HG03432 (cell line): ENCODE results near the gene NACC2.

Source experiments
- ATAC-seq: cut with Tn5 transposase; IDR thresholded peaks from one replicate; pipeline ENCODE4 v1.9.1; 2021; ENCODE audit warnings: mild to moderate bottlenecking, moderate library complexity; ENCODE audit not compliant: unreplicated experiment

The NACC2 gene

GRCh38 chr9:136095070-136096058 is at the start of gene NACC2:
TSS of gene NACC2 (minus strand) at chr9:136095289. CDS start at chr9:136050521, 44,768 bp downstream.
- ATAC-seq: no peak

DNA sequence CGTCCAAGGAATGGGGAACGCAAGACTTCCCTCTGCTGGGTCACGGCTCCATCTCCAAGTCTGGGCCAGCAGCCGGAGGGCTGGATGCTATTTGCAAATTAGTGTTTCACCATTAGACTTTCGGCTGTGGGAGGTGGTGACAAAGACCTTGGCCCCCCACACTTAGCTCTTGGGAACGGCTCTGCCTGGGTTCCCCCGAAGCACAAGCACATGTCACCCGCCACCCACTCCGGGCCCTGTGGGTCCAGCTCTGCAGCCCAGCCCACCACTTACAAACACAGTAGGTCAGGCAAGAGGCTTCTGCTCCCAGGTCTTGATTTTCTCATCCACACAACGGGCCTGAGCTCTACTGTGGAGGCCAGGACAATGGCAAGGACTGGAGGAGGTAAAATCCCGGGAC is 49.4 kb upstream of the NACC2 start:
- ATAC-seq: no peak

DNA sequence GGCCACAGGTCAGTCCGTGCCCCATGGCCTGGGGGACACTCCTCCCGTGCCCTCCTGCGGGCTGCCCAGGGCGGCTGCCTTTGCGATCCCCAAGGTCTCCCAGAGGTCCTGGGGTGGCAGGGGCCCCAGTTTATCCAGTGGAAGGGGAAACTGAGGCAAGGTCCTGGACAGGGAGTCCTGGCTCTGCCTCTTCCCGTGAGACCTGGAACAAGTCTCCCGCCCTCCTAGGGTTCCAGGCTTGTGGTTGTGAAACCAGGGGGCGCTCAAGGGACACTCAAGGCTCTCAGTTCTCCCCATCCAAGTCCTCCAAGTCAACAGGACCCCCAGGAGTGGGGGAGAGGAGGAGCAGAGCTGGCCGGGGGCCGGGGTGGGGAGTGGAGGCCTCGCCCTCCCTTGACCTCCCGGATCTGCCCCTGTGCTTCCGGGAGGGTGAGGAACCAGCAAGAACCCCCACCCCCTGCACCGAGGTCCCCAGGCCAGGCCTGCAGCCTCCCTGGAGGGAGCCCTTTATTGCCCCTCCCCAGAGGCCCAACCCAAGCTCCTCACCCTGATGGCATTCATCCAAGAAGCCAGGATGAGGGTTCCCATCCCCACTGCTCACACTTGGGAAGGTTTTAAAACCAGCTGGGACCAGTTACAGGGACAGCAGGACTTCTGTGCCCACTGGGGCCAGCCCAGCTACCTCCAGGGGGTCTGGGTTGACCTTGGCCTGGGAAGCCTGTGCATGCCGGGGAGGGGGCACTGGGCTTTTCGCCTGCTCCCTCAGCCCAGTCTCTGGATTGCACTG is 48.3 kb upstream of the NACC2 start:
- ATAC-seq: no peak

DNA sequence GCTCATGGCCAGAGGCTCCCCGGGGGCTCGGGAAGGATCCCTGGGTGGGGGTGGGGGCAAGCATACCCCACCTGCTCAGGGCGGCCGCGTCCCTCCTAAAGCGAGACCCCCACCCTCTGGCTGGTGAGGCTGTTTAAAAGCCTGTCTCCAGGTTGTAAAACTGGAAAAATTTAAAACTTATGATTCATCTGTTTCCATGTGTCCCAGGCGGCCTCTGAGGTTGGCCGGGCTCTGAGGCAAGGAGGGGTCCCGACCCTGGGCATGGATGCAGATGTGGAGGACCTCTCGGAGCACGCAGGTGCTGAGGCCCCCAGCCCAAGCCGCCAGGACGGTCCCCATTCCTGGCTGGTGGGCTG is 47.7 kb upstream of the NACC2 start:
- ATAC-seq: no peak

GRCh38 chr9:136142414-136142796 is 47.3 kb upstream of the NACC2 start:
- no peak for ATAC-seq

DNA sequence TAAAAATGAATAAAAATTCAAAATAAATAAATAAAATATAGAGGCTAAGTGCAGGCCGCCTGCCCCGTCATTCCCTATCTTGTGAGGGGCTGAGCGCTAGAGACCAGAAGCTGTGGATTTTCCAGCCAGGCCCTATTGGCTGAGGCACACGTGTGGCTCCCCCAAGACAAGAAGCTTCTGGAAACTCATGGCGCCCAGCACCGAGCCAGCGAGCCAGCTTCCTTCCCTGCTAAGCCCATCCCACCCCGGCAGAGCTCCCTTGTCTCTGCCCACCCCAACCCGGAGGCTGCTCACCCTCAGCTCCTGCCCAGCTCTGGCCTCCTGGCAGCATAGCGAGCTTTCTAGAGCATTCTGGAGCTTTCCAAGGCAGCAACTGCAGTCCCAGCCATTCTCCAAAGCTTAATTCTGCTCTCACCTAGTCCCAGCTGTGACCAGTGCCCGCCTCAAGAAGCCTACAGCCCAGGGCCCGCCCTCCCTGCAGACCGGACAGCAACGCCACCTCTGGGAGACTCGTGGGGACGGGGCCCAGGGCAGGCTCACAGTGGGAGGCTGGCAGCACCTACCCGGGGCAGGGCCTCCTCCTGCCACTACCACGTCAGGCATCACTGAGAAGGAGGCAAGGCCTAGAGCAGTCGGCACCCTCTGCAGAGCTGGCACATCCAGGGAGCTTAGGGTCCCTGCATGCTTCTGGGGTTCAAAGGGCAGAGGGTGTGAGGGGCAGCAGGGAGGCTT is 46.8 kb upstream of the NACC2 start:
- ATAC-seq: no peak

DNA sequence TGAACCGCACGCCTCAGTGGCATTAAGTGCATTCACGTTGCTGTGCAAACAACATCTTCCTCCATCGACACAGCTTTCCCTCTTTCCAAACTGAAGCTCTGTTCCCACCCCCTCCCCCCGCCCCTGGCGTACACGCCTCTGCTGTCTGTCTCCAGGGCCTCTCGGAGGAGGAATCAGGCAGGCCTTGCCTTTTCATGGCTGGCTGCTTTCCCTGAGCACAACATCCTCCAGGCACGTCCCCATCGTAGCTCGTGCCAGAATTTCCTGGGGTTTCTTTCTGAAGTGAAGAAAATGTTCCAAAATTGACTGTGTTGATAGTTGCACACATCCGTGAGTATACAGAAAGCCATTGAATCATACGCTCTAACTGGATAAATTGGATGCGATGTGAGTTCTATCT is 45.9 kb upstream of the NACC2 start:
- no peak for ATAC-seq

DNA sequence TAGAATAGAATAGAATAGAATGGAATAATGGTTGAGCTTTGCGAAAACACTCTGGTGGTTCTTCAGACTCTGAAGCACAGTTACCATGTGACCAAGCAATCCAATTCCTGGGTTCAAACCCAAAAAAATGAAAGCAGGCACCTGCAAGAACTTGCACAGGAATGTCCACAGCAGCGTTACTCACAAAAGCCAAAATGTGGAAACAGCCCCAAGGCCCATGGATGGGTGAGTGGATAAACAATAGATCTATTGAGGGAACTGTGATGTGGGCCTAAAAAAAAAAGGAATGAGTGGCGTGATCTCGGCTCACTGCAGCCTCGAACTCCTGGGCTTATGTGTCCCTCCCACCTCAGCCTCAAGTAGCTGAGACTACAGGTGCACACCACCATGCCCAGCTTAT is 45.0 kb upstream of the NACC2 start:
- ATAC-seq: no peak

DNA sequence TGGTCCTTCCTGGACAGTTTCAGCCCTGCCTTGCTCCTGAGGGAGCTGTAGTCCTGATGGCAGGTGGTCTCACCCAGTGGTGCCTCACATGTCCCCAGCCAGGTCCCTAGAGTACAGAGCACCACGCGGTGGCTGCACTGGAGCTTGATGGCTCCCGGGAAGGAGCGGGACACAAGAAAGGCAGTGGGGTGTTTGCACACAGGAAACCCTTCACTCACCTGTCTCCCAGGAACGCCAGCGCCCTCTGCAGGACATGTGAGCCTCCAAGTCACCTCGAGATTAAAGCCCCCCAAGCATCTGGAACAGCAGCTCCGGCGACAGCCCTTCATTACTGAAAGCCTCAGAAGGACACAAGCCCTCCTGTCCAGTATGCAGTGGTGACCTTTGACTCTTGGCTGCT is 43.5 kb upstream of the NACC2 start:
- ATAC-seq: no peak

GRCh38 chr9:136137321-136138265 is 42.5 kb upstream of the NACC2 start:
- ATAC-seq: no peak

- no peak for ATAC-seq
These were observed 41.2 kb upstream of the NACC2 start for GRCh38 chr9:136136127-136136925.

DNA sequence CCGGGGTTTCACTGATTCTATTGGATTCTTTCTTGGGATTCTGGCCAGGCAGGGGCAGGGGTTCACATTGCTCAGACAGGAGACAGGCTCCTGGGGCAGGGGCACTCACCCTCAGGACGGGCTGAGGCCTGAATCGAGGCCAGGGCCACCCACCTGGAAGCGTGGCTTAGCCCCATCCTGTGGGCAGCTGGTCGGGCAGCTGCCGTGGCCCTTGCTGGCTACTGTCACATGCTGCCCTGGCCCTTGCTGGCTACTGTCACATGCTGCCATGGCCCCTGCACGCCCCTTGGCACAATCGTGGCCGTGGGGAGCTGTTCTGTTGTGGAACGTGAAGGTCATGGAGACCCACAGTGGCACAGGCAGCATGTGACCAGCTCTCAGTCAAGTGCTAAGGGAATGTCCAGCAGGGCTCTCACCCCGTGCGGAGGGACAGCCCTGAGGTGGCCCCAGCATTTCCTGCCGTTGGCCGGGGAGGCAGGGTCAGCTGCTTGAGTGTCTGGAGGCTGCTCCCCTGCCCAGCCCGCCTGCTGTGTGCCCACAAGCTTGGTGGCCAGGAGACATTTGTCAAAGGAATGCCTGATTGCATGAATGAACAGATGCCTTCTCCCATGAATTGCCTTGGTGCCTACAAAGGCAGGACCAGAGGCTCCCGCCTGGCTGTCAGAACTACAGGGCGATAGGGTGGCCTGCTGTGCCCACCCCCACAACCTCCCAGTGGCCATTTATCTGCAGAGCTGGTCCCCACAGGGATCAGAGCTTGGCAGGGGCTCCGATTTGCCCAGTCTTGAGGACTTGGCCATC is 40.4 kb upstream of the NACC2 start:
- ATAC-seq: no peak

- no peak for ATAC-seq
These were observed 38.9 kb upstream of the NACC2 start for GRCh38 chr9:136133959-136134484.

DNA sequence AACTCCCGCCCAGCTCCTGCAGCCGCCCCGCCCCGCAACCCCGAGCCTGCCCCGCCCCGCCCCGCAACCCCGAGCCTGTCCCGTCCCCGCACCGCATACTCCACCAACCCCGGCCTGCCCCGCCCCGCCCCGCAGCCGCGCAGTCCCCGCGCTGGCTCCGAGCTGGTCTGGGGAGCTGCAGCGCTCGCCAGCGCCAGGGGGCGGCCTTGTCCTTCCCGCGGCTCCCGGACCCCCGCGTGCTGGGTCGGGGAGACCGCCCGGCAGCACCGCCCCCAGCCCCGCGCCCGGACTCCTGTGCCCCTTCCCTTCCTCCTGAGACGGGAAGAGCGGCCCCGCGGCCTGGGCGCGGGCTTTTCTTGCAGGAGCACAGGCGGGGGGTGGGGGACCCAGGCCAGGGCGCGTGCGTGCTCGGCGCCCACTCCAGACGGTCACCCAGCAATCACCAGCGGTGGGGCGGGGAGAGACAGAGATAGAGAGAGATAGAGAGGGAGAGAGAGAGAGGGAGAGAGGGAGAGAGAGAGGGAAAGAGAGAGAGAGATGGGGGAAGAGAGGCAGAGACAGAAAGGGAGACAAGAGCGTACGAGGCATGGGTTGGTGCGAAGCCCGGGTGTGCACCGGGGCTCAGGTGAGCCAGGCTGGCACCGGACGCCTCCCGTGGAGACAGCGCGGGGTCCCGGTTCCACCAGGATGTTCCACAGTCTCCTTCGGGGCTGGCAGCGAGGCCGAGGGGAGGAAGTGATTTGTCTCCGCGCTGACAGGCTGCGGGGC is 38.3 kb upstream of the NACC2 start:
- ATAC-seq: no peak

- ATAC-seq: no peak
These were observed 37.5 kb upstream of the NACC2 start for GRCh38 chr9:136132512-136133050.

- no peak for ATAC-seq
These were observed 36.8 kb upstream of the NACC2 start for GRCh38 chr9:136131629-136132511.
